ENCODE results near the gene SALL4. TPM values are rescaled to one million over a fixed set of nuclear protein-coding genes. Genes with fewer than 3 reads are reported as not detected.

Gene SALL4
- total and polyA plus RNA-seq, 2 donors (not counting 3 experiments of a cell fraction or from before 2014, with no cell fraction given), result 1.3 to 1.9 TPM

GRCh38 chr20:51739722-51740249 is 62.5 kb downstream of the SALL4 start:
- Histone ChIP-seq H3K9ac (replicated peaks; ENCODE audit: extremely low read depth, insufficient read depth, low read length) (no peak overlapping the region), H3K9me3 (replicated peaks; ENCODE audit: control insufficient read depth, insufficient read depth, low read length) (no peaks in the 10 kb centered on the region), H2AFZ (ENCODE audit: low read depth, low read length) (no peak overlapping the region), H3K4me2 (ENCODE audit: insufficient read depth, low read length) (no peak overlapping the region), H4K20me1 (replicated peaks; ENCODE audit: control insufficient read depth, extremely low read depth, insufficient read depth, low read length) (no peaks in the 10 kb centered on the region), H3K36me3 (ENCODE audit: control insufficient read depth in 2 of 2, extremely low read depth in 1 of 2, insufficient read depth in 2 of 2, low read length in 2 of 2) (no peaks in the 10 kb centered on the region), H3K27ac (ENCODE audit: insufficient read depth, low read depth, low read length) (no peak overlapping the region), H3K27me3 (ENCODE audit: control insufficient read depth in 2 of 2, insufficient read depth in 2 of 2, low read length in 2 of 2) (no peaks in the 10 kb centered on the region), H3K9me1 (replicated peaks; ENCODE audit: control insufficient read depth, extremely low read depth, insufficient read depth, low read length) (no peaks in the 10 kb centered on the region), H3K4me1 (ENCODE audit: control insufficient read depth, extremely low read depth, insufficient read depth, low read length) (peaks cover 16% of the 10 kb centered on the region), H3K79me2 (ENCODE audit: control insufficient read depth, insufficient read depth, low read length) (peaks cover 4% of the 10 kb centered on the region), H3K4me3 (replicated peaks in 1 of 3; ENCODE audit: insufficient read depth in 1 of 3, low read depth in 1 of 3, low read length in 3 of 3) (no peak overlapping the region)
- dilution Hi-C loops (cut with MboI; ENCODE audit: extremely low pct_ligation_motif_present, low sequenced_read_pairs), result no loop called here
- intact Hi-C loops (cut with micrococcal nuclease), result no loop called here
- no TSS peak for BruUV-seq (replicated peaks)
- ChIA-PET POLR2A (no interaction called here), CTCF (interaction anchor here (0.9 to 1.2 kb wide), 2 partner anchors 21 to 39 kb away, joined by 3 read pairs; no protein-coding TSS in a partner anchor)
- FAIRE-seq (no peak), DNase-seq (ENCODE audit: low read depth, low spot score) (no peak)
- TF ChIP-seq JUN (IDR thresholded peaks at IDR 0.05; ENCODE audit: borderline replicate concordance, insufficient read depth, insufficient read length, low read depth), result no peak
- no peak for TF ChIP-seq EZH2 (IDR thresholded peaks at IDR 0.05; ENCODE audit: borderline replicate concordance, low read depth, low read length, severe bottlenecking)
- TF ChIP-seq CTCF (IDR thresholded peaks at IDR 0.05; ENCODE audit: extremely low read depth in 1 of 2, insufficient read depth in 1 of 2, low read depth in 1 of 2, low read length in 2 of 2), result no peak
- TF ChIP-seq FOS (IDR thresholded peaks at IDR 0.05; ENCODE audit: borderline replicate concordance, insufficient read depth, low read length), result no peak
- TF ChIP-seq GATA2 (IDR thresholded peaks at IDR 0.05; ENCODE audit: insufficient read depth, insufficient read length, low read depth, low read length), result no peak
- TF ChIP-seq MAX (IDR thresholded peaks at IDR 0.05; ENCODE audit: insufficient read depth, insufficient read length), result no peak
- no peak for TF ChIP-seq MYC (IDR thresholded peaks at IDR 0.05; ENCODE audit: low read depth, low read length)
- TF ChIP-seq POLR2AphosphoS5 (IDR thresholded peaks at IDR 0.05; ENCODE audit: insufficient read depth, low read depth, low read length), result no peak

All from endothelial cell of umbilical vein (primary cell).